Measurements from ENCODE around the gene XPR1. TPM values are rescaled to one million over a fixed set of nuclear protein-coding genes. Genes with fewer than 3 reads are reported as not detected.

Gene XPR1
- total RNA-seq, 1 experiment from 2014 or later: 36.1 TPM

DNA sequence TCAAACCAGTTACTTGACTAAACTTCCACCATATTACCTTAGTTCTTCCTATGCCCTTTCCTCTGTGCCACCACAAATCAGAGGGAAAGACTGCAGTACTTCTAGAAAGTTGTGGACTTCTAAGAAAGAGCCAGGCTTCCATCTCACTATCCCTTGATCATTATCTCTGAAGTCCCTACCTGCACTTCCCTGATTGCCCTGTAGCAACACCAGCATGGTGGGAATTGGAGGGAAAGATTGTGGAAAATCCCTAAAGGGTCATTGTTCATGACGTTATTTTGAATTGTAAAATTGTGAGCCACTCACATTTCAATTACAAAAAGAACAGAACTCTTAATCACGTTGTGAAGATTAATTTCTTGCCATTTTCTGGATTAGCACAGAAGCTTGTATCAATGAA, 257.5 kb downstream of the XPR1 start:
- no peaks in the 10 kb centered on the region for H3K4me1 ChIP-seq (ENCODE audit: control insufficient read depth, insufficient read depth, low read length)
- H3K27me3 ChIP-seq (ENCODE audit: control insufficient read depth, insufficient read depth, low read length): no peaks in the 10 kb centered on the region
- BruUV-seq (replicated peaks): no TSS peak
- POLR2A ChIA-PET: no interaction called here
- H3K4me3 ChIP-seq (ENCODE audit: low read depth in 2 of 2, low read length in 2 of 2): no peak overlapping the region
- intact Hi-C loops (cut with micrococcal nuclease; ENCODE audit: unreplicated experiment): no loop called here
- no peak for DNase-seq (ENCODE audit: low read depth, low spot score)
- CTCF ChIA-PET: interaction anchor here (0.7 kb wide), 1 partner anchor 276 kb away, joined by 4 read pairs; no protein-coding TSS in a partner anchor
- H3K36me3 ChIP-seq (ENCODE audit: control insufficient read depth, insufficient read depth, low read length): no peaks in the 10 kb centered on the region
- in situ Hi-C loops (cut with HindIII; ENCODE audit: low pct_unique_long_range_greater_than_20kb, low sequenced_read_pairs): no loop called here
- no peak for ATAC-seq
- no peak overlapping the region for H3K27ac ChIP-seq (ENCODE audit: low read length)
- no peaks in the 10 kb centered on the region for H3K9me3 ChIP-seq (ENCODE audit: control insufficient read depth, insufficient read depth, low read depth, low read length)
- no peak for TF ChIP-seq SIN3A (IDR thresholded peaks at IDR 0.05; ENCODE audit: borderline replicate concordance, insufficient read depth, low read depth, low read length)
- TF ChIP-seq, protein P1, sequence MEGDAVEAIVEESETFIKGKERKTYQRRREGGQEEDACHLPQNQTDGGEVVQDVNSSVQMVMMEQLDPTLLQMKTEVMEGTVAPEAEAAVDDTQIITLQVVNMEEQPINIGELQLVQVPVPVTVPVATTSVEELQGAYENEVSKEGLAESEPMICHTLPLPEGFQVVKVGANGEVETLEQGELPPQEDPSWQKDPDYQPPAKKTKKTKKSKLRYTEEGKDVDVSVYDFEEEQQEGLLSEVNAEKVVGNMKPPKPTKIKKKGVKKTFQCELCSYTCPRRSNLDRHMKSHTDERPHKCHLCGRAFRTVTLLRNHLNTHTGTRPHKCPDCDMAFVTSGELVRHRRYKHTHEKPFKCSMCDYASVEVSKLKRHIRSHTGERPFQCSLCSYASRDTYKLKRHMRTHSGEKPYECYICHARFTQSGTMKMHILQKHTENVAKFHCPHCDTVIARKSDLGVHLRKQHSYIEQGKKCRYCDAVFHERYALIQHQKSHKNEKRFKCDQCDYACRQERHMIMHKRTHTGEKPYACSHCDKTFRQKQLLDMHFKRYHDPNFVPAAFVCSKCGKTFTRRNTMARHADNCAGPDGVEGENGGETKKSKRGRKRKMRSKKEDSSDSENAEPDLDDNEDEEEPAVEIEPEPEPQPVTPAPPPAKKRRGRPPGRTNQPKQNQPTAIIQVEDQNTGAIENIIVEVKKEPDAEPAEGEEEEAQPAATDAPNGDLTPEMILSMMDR (IDR thresholded peaks at IDR 0.05): no peak
- TF ChIP-seq POLR2AphosphoS5 (IDR thresholded peaks at IDR 0.05; ENCODE audit: low read depth, low read length): no peak
- TF ChIP-seq, protein P2, sequence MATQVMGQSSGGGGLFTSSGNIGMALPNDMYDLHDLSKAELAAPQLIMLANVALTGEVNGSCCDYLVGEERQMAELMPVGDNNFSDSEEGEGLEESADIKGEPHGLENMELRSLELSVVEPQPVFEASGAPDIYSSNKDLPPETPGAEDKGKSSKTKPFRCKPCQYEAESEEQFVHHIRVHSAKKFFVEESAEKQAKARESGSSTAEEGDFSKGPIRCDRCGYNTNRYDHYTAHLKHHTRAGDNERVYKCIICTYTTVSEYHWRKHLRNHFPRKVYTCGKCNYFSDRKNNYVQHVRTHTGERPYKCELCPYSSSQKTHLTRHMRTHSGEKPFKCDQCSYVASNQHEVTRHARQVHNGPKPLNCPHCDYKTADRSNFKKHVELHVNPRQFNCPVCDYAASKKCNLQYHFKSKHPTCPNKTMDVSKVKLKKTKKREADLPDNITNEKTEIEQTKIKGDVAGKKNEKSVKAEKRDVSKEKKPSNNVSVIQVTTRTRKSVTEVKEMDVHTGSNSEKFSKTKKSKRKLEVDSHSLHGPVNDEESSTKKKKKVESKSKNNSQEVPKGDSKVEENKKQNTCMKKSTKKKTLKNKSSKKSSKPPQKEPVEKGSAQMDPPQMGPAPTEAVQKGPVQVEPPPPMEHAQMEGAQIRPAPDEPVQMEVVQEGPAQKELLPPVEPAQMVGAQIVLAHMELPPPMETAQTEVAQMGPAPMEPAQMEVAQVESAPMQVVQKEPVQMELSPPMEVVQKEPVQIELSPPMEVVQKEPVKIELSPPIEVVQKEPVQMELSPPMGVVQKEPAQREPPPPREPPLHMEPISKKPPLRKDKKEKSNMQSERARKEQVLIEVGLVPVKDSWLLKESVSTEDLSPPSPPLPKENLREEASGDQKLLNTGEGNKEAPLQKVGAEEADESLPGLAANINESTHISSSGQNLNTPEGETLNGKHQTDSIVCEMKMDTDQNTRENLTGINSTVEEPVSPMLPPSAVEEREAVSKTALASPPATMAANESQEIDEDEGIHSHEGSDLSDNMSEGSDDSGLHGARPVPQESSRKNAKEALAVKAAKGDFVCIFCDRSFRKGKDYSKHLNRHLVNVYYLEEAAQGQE (IDR thresholded peaks at IDR 0.05; ENCODE audit: insufficient read depth in 1 of 2, low read depth in 2 of 2, low read length in 1 of 2): no peak
- TF ChIP-seq TCF7L2 (IDR thresholded peaks at IDR 0.05; ENCODE audit: low read depth, low read length): no peak

DNA sequence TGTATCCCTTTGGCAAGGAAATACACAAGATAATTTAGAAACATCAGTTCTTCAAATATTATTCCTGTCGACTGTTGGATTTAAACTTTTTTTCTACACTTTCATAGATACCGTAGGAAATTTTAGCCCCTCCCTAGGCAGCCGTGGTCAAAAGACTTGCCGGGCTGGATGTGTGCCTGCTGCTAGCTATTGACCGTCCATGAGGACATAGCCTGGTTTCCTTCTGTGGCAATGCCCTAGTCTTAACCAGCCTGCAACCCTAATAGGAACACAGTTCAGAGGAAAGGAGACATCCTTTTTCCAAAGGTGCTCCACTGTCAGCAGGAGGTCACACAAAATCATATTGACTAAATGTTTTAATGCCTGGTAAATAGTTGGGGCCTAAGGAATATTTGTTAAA, 260.4 kb downstream of the XPR1 start:
- Histone ChIP-seq H3K27me3 (ENCODE audit: control insufficient read depth, insufficient read depth, low read length) (no peaks in the 10 kb centered on the region), H3K36me3 (ENCODE audit: control insufficient read depth, insufficient read depth, low read length) (no peaks in the 10 kb centered on the region), H3K4me1 (ENCODE audit: control insufficient read depth, insufficient read depth, low read length) (no peaks in the 10 kb centered on the region), H3K27ac (ENCODE audit: low read length) (no peak overlapping the region), H3K9me3 (ENCODE audit: control insufficient read depth, insufficient read depth, low read depth, low read length) (no peaks in the 10 kb centered on the region), H3K4me3 (ENCODE audit: low read depth in 2 of 2, low read length in 2 of 2) (no peak overlapping the region)
- ChIA-PET POLR2A (no interaction called here), CTCF (interaction anchor here (0.6 kb wide), 1 partner anchor 225 kb away, joined by 3 read pairs; no protein-coding TSS in a partner anchor)
- no TSS peak for BruUV-seq (replicated peaks)
- TF ChIP-seq POLR2AphosphoS5 (IDR thresholded peaks at IDR 0.05; ENCODE audit: low read depth, low read length) (no peak), TCF7L2 (IDR thresholded peaks at IDR 0.05; ENCODE audit: low read depth, low read length) (no peak), SIN3A (IDR thresholded peaks at IDR 0.05; ENCODE audit: borderline replicate concordance, insufficient read depth, low read depth, low read length) (no peak)
- TF ChIP-seq, protein P2 (IDR thresholded peaks at IDR 0.05; ENCODE audit: insufficient read depth in 1 of 2, low read depth in 2 of 2, low read length in 1 of 2): no peak
- TF ChIP-seq, protein P1 (IDR thresholded peaks at IDR 0.05): no peak
- intact Hi-C loops (cut with micrococcal nuclease; ENCODE audit: unreplicated experiment) (no loop called here), in situ Hi-C loops (cut with HindIII; ENCODE audit: low pct_unique_long_range_greater_than_20kb, low sequenced_read_pairs) (no loop called here)
- DNase-seq (ENCODE audit: low read depth, low spot score) (no peak), ATAC-seq (no peak)
